AG10803 (cell line): ENCODE data around the gene SUPT5H.

Experiments
- DNase-seq: peaks from one replicate; pipeline ENCODE4 v3.0.0; 2010; ENCODE audit warnings: low read depth
- H3K4me3 ChIP-seq: 2 replicates; pipeline ENCODE4 v1.5.1; 2011; ENCODE audit warnings: mild to moderate bottlenecking, low read length, control low read depth
- TF ChIP-seq, protein P1 (sequence below): conservative IDR thresholded peaks from 2 replicates; pipeline ENCODE4 v1.5.1; 2011; ENCODE audit warnings: mild to moderate bottlenecking, low read length, control low read depth, inconsistent platforms

Gene SUPT5H

DNA sequence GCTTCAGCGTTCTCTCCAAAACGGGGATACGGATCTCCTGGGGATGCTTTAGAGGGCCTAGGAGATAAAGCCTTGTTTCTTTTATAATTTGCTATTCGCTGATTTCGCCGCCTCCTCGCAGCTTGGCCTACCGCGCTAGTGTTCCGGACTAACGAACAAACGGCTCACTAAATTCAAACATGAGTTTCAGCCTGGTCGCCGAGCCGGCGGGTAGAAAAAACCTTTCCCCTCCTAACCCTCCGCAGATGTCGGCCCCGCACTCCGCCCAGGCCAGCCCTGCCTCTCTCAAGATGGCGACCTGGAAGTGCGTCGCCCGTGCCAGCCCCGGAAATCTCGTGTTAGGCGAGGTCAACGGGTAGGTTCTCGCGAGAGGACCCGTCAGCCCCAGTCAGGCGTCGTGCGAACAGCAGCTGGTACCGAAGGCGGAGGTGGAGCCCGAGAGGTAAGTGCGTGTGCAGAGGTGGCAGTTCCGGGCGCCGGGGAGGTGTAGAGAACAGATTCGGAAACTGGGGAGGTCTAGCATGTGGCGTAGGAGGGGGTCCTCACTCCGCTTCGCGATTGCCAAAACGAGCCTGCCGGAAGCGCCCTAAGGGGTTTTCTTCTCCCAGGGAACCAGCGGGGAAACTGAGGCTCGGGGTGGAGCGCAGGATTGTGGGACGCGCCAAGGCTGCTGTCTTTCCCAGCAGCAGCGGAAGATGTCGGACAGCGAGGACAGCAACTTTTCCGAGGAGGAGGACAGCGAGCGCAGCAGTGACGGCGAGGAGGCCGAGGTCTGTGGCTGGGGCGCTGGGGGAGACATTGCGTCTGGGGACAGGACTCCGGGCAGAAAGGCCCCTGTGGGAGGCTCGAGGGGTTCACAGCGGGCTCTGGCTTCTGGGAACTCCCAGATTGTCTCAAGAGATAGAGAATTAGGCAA lies at the start of gene SUPT5H:
Gene SUPT5H (plus strand): TSS at position 387 of the 916 bp plus-strand sequence. CDS start 309 bp downstream, at position 696.
- TF ChIP-seq, protein P1, sequence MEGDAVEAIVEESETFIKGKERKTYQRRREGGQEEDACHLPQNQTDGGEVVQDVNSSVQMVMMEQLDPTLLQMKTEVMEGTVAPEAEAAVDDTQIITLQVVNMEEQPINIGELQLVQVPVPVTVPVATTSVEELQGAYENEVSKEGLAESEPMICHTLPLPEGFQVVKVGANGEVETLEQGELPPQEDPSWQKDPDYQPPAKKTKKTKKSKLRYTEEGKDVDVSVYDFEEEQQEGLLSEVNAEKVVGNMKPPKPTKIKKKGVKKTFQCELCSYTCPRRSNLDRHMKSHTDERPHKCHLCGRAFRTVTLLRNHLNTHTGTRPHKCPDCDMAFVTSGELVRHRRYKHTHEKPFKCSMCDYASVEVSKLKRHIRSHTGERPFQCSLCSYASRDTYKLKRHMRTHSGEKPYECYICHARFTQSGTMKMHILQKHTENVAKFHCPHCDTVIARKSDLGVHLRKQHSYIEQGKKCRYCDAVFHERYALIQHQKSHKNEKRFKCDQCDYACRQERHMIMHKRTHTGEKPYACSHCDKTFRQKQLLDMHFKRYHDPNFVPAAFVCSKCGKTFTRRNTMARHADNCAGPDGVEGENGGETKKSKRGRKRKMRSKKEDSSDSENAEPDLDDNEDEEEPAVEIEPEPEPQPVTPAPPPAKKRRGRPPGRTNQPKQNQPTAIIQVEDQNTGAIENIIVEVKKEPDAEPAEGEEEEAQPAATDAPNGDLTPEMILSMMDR = no peak
- peak; percentile 97 for DNase-seq
- H3K4me3 ChIP-seq = peak within 1 kb of the TSS; percentile 100

DNA sequence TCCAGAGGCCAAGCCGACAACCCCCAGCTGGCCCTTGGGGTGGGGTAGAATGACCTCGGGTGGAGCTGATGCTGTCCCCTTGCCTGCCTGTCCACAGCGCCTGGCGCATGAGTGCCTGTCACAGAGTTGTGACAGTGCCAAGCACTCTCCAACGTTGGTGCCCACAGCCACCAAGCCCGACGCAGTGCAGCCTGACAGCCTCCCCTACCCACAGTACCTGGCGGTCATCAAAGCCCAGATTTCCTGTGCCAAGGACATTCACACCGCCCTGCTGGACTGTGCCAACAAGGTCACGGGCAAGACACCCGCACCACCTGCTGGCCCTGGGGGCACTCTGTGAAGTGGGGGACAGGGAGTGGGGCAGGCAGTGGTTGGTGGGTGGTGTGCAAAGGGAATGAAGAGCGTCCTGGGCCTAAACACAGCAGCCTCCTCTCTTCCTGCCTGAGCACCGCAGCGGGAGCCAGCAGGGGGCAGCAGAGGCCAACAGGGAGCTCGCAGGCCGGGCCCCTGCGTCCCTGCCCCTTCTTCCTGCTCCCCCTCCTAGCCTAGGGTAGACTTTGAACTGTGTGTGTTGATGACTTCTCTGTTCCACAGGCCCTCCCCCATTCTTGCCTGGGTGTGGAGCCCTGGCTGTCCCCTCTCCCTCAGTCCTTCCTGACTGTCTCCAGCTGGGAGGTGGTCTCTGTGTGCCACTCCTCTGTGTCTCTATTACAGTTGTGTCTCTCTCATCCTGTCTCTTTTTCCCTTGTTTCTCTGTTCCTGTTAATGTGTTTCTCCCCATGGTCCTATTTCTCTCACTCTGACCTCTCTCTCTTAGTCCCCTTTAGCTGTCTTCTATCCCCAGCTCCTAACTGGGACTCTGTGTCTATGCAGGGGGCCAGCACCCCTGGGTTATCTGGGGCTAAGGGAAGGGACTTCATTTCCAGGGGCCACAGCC lies 47.8 kb upstream of the SUPT5H start:
- TF ChIP-seq, protein P1 = peak; percentile 90
- DNase-seq = peak; percentile 82
- H3K4me3 ChIP-seq = peak overlapping the region; percentile 15

DNA sequence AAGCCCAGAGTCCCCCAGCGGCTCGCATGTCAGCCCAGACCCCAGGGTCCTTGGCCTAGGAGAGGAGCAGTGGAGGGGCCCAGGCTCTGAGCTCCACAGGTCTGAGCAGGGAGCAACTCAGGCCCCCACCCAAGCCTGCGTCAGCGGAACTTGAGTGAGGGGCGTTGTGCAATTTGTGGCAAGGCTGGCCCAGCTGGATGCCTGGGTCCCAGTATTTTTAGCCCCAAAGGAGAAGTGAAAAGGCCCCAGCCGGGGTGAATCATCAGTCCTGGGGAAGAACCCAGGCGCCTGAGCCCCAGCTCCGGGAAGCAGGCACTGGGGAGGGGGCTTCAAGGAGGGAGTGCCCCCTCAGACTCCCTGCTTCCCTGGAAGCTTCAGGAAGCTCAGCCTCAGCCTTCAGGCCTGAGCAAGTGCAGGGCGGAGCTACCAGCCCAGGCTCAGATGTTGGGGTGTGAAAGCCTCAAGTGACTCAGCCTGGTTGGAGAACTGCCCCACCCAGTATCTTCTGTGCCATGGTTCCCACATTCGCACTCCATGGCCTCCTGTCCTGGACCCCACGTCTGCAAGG lies 47.0 kb upstream of the SUPT5H start:
- peak; percentile 89 for DNase-seq
- no peak overlapping the region for H3K4me3 ChIP-seq
- TF ChIP-seq, protein P1 = no peak

DNA sequence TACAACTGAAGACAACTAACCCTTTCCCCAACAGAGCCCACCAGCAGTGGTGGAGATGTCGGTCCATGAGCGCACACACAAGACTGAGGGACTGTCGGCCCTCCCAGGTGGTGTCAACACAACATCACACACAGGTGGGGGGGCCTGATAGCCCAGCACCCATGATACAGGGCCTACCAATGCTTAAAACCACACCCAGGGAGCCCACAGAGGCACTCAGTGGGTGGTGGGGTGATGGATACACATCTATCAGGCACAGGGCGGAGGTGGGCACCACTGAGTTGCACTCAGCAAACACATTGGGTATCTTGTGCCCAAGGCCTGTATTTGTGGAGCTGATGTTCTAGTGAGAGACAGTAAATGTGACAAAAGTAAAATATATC lies 45.7 kb upstream of the SUPT5H start:
- H3K4me3 ChIP-seq = no peak overlapping the region
- TF ChIP-seq, protein P1 = no peak
- DNase-seq = no peak

DNA sequence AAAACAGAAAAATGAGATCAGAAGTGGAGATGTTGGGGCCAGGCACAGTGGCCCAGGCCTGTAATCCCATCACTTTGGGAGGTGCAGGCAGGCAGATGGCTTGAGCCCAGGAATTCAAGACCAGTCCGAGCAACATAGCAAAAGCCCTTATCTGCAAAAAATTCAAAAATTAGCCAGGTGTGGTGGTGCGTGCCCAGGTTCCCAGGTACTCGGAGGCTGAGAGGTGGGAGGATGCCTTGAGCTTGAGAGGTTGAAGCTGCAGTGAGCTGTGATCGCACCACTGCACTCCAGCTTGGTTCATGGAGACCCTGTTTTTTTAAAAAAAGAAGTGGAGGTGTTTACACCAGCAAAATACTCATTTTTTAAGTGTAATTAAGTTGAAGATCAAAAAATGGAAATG lies 45.3 kb upstream of the SUPT5H start:
- no peak for DNase-seq
- TF ChIP-seq, protein P1 = no peak
- no peak overlapping the region for H3K4me3 ChIP-seq

DNA sequence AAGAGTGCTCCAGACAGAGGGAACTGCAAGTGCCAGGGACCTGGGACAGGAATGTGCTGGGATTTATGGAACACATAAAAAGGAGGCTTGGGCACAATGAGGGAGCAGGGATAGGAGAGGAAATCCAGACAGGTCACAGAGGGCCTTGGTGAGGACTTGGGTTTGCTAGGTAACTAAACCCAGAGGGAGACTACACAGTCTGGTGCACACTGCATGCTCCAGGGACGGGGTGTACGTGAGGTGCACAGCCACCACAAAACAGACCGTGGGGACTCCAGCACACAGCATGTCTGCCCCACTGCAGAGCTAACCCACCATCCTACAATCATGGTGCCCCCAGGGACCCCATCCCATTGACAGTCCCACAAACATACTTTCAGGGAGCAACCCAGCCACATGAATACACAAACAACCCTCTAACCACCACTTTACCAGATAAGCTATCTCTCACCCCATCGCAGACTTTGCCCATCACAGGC lies 44.3 kb upstream of the SUPT5H start:
- H3K4me3 ChIP-seq = no peak overlapping the region
- TF ChIP-seq, protein P1 = no peak
- DNase-seq = no peak
